Lower lobe of right lung (tissue), 2 donors: Measurements from ENCODE around the gene TLE7. TPM values are rescaled to one million over a fixed set of nuclear protein-coding genes. Genes with fewer than 3 reads are reported as not detected.

Experiments
- ATAC-seq, 2 donors: fragments of 200-7000 bp; cut with Tn5 transposase; one replicate each; pipeline ENCODE4 v1.9.1; 2020 to 2022; ENCODE audit warnings: mild to moderate bottlenecking in 2 of 2, moderate library complexity in 2 of 2
- DNase-seq: peaks from one replicate; pipeline ENCODE4 v3.0.0-alpha.2; 2020
- H3K27ac ChIP-seq: fragments of 200-600 bp; one replicate; pipeline ENCODE4 v1.8.0; 2022
- H3K27me3 ChIP-seq: fragments of 200-600 bp; one replicate; pipeline ENCODE4 v1.8.0; 2022; ENCODE audit warnings: low read depth
- H3K36me3 ChIP-seq: fragments of 200-600 bp; one replicate; pipeline ENCODE4 v1.8.0; 2022; ENCODE audit warnings: mild to moderate bottlenecking
- H3K4me1 ChIP-seq: fragments of 200-600 bp; one replicate; pipeline ENCODE4 v1.8.0; 2022
- H3K4me3 ChIP-seq: fragments of 200-600 bp; one replicate; pipeline ENCODE4 v1.8.0; 2022; ENCODE audit warnings: mild to moderate bottlenecking
- H3K9me3 ChIP-seq: fragments of 200-600 bp; one replicate; pipeline ENCODE4 v1.8.0; 2022
- CTCF ChIP-seq: fragments of 200-600 bp; IDR thresholded peaks from one replicate; pipeline ENCODE4 v1.8.0; 2022; ENCODE audit warnings: antibody characterized with exemption, mild to moderate bottlenecking
- intact Hi-C: fragments of 100-400 bp; cut with DNase I; formaldehyde crosslinking; loops from one replicate; pipeline ENCODE4 v1.11.0; 2022
- total RNA-seq: library from RNA; stranded (reverse); fragmentation: NEBNext Ultra II Directional; extraction: Animal tissue kit (Norgen Biotek cat#: 25700); gene quantifications from one replicate; pipeline ENCODE4 v1.2.1, GENCODE V29; 2021
- donor health status: DM: no; HTN: yes; CAD: no; lungs with severe emphysema.

The TLE7 gene
- total RNA-seq, 1 donor from 2014 or later, result not detected

GRCh38 chr16:71431176-71431575 is 10.7 kb downstream of the TLE7 start:
- ATAC-seq, result no peak
- DNase-seq, result no peak
- no peaks in the 10 kb centered on the region for H3K36me3 ChIP-seq
- H3K27ac ChIP-seq, result no peak overlapping the region
- intact Hi-C loops, result no loop called here
- peaks cover 13% of the 10 kb centered on the region for H3K27me3 ChIP-seq
- H3K9me3 ChIP-seq, result no peaks in the 10 kb centered on the region
- H3K4me3 ChIP-seq, result no peak overlapping the region
- no peak for TF ChIP-seq CTCF
- no peaks in the 10 kb centered on the region for H3K4me1 ChIP-seq

GRCh38 chr16:71430744-71431143 is 11.1 kb downstream of the TLE7 start:
- DNase-seq (no peak), ATAC-seq (no peak)
- H3K36me3 ChIP-seq, result no peaks in the 10 kb centered on the region
- H3K4me1 ChIP-seq, result no peaks in the 10 kb centered on the region
- no peak overlapping the region for H3K4me3 ChIP-seq
- H3K27me3 ChIP-seq, result peaks cover 17% of the 10 kb centered on the region
- TF ChIP-seq CTCF, result no peak
- no peaks in the 10 kb centered on the region for H3K9me3 ChIP-seq
- intact Hi-C loops, result no loop called here
- H3K27ac ChIP-seq, result no peak overlapping the region

GRCh38 chr16:71429581-71429980 is 12.3 kb downstream of the TLE7 start:
- no peaks in the 10 kb centered on the region for H3K4me1 ChIP-seq
- TF ChIP-seq CTCF, result no peak
- no peak overlapping the region for H3K4me3 ChIP-seq
- intact Hi-C loops, result no loop called here
- no peak overlapping the region for H3K27ac ChIP-seq
- H3K27me3 ChIP-seq, result peaks cover 21% of the 10 kb centered on the region
- DNase-seq (no peak), ATAC-seq (no peak)
- H3K36me3 ChIP-seq, result no peaks in the 10 kb centered on the region
- no peaks in the 10 kb centered on the region for H3K9me3 ChIP-seq

- H3K9me3 ChIP-seq, result no peaks in the 10 kb centered on the region
- no peaks in the 10 kb centered on the region for H3K4me1 ChIP-seq
- no peaks in the 10 kb centered on the region for H3K36me3 ChIP-seq
- no peak overlapping the region for H3K4me3 ChIP-seq
- intact Hi-C loops, result no loop called here
- no peak for ATAC-seq
- peaks cover 27% of the 10 kb centered on the region for H3K27me3 ChIP-seq
- TF ChIP-seq CTCF, result no peak
- H3K27ac ChIP-seq, result no peak overlapping the region
- DNase-seq, result no peak
Measured at GRCh38 chr16:71428883-71429282, 13.0 kb downstream of the TLE7 start.

GRCh38 chr16:71428385-71428784 is 13.5 kb downstream of the TLE7 start:
- H3K4me1 ChIP-seq, result no peaks in the 10 kb centered on the region
- no peaks in the 10 kb centered on the region for H3K36me3 ChIP-seq
- H3K4me3 ChIP-seq, result no peak overlapping the region
- ATAC-seq (no peak), DNase-seq (no peak)
- peaks cover 32% of the 10 kb centered on the region for H3K27me3 ChIP-seq
- intact Hi-C loops, result no loop called here
- H3K9me3 ChIP-seq, result no peaks in the 10 kb centered on the region
- H3K27ac ChIP-seq, result no peak overlapping the region
- TF ChIP-seq CTCF, result no peak
